HG03520 (cell line): ENCODE measurements around the gene ACTMAP.
"Not testable (repeated sequence)": the region's sequence is repeated elsewhere in the genome, so short reads cannot be mapped to it uniquely, and the experiment has no call there.

Experiments used
- ATAC-seq: cut with Tn5 transposase; IDR thresholded peaks from one replicate; pipeline ENCODE4 v1.9.1; 2021; ENCODE audit warnings: mild to moderate bottlenecking, moderate library complexity; ENCODE audit not compliant: unreplicated experiment

The ACTMAP gene

DNA sequence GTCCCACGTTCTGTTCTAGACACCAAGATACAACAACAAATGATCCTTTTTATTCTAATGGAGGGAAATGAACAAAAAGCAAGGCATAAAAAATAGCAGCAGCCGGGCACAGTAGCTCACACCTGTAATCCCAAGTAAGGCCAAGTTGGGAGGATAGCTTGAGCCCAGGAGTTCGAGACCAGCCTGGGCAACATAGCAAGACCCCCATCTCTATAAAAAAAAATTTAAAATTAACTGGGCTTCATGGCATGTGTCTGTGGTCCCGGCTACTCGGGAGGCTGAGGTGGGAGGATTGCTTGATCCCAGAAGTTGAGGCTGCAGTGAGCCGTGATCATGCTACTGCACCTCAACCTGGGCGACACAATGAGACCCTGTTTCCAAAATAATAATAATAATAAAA lies 26.1 kb upstream of the ACTMAP start:
- ATAC-seq, result no peak

DNA sequence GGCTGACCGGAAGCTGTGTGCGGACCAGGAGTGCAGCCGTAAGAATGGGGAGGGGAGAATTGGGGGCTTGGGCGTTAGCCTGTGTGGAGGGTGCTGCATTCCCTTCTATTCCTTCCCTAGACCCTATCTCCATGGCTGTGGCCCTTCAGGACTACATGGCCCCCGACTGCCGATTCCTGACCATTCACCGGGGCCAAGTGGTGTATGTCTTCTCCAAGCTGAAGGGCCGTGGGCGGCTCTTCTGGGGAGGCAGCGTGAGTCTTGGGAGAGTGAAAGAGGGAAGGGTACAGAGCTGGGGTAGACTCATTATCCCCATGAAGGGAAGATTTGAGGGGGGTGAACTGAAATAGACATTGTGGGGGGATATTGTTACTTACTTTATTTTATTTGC lies 25.4 kb upstream of the ACTMAP start:
- no peak for ATAC-seq

DNA sequence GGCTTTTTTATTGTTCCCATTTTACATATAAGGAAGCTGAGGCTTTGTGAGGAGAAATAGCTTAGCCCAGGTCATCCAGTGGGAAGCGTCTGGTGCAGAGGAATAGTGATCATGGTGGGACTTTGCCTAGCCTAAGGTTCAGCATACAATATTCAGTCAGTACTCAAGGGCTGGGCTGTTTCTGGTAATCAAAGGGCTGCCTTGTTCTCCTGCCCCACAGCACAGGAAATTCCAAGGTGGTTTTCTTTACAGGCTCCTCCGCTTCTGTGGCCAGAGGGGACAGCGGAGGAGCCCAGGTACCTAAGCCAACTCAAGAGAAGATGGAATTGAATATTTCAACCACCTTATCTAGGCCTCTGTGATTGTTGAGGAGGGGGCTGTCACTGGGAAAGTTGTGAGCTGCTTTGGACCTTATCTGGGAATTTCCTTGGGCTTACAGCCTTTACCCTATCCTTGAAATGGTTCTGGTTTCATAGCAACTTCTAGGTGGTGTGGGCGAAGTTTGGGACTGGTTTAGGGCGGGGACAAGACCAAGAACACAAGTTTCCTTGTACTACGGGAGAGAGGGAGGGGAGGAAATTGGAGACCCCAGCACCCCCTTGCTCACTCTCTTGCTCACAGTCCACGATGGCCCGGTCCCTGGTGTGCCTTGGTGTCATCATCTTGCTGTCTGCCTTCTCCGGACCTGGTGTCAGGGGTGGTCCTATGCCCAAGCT lies 24.8 kb upstream of the ACTMAP start, which contains the start of gene MIA:
MIA (plus strand) TSS at position 606 of the 716 bp plus-strand sequence; CDS start at position 628, 22 bp downstream.
- ATAC-seq, result no peak

DNA sequence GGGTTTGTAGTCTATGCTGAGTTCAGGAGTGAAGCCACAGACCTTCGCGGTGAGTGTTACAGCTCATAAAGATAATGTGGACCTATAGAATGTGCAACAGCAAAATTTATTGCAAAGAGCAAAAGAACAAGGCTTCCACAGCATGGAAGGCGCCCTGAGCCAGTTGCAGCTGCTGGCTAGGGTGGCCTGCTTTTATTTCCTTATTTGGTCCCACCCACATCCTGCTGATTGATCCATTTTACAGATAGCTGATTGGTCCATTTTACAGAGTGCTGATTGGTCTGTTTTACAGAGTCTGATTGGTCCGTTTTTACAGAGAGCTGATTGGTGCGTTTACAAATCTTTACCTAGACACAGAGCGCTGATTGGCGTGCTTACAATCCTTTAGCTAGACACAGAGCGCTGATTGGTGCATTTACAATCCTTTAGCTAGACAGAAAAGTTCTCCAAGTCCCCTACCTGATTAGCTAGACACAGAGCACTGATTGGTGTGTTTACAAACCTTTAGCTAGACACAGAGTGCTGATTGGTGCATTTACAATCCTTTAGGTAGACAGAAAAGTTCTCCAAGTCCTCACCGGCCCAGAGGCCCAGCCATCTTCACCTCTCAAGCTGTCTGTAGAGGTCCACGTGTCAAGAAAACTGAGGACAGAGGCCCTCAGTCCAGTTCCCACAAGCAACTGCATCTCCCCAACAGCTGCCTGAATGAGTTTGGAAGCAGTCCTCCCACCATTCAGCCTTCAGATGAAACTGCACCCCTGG lies 21.0 kb upstream of the ACTMAP start:
- ATAC-seq, result not testable (repeated sequence)

DNA sequence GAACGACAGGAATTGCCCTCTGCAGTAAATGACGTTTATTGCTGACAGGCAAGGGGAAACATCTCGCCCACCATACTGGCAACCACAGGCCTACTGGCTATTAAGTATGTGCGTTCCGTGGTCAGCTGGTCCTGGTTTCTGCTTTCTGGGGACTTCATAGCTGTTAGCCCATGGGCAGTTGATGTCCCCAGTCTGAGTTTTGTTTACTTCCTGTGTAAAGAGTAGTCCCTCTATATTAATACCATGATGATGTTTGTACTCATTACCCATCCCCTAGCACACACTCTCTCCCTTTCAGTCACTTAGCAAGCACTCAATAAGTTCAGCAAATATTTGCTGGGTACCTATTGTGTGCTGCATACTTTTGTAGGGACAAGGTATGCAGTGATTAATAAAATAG lies 18.6 kb upstream of the ACTMAP start:
- no peak for ATAC-seq

DNA sequence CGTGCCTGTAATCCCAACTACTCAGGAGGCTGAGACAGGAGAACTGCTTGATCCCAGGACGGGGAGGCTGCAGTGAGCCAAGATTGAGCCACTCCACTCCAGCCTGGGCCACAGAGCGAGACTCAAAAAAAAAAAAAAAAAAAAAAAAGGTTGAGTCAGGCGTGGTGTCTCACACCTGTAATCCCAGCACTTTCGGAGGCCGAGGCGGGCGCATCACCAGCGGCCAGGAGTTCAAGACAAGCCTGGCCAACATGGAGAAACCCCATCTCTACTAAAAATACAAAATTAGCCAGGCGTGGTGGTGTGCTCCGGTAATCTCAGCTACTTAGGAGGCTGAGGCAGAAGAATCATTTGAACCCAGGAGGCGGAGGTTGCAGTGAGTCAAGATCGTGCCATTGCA lies 16.1 kb upstream of the ACTMAP start:
- not testable (repeated sequence) for ATAC-seq

DNA sequence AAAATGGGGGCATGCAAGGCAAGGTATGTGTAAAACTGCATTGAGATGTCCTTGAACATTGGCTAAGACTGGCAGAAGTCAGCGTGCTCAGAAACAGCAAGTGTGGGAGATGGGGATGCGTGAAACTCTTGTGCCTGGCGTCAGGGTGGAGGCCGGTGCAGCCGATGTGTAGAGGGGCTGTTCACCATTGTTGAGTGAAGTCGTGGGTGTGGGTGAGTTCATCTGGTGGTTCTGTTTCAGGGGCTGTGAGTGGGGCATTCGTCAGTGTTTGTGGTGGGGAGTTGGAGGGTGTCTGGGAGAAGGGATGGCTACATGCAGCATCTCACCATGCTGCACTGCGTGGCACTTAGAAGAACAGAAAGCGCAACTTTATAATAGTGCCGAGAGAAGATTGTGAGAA lies 13.7 kb upstream of the ACTMAP start:
- no peak for ATAC-seq

DNA sequence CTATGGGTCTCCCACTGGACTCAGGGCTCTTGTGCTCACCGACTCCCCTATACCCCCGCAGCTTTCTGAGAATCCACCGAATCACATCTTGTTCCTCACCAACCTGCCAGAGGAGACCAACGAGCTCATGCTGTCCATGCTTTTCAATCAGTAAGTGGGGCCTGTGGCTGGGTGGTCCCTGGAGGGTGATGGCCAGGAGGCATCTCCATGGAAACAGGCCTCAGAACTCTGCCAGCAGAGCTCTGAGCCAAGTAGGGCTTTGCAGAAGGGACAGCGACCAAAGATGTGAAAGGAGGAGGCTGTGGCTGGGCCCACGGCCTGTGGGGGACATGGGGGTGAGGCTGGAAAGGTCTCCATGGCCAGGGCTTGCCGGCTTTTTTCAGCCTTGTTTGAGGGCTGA lies 13.2 kb upstream of the ACTMAP start:
- ATAC-seq, result no peak

DNA sequence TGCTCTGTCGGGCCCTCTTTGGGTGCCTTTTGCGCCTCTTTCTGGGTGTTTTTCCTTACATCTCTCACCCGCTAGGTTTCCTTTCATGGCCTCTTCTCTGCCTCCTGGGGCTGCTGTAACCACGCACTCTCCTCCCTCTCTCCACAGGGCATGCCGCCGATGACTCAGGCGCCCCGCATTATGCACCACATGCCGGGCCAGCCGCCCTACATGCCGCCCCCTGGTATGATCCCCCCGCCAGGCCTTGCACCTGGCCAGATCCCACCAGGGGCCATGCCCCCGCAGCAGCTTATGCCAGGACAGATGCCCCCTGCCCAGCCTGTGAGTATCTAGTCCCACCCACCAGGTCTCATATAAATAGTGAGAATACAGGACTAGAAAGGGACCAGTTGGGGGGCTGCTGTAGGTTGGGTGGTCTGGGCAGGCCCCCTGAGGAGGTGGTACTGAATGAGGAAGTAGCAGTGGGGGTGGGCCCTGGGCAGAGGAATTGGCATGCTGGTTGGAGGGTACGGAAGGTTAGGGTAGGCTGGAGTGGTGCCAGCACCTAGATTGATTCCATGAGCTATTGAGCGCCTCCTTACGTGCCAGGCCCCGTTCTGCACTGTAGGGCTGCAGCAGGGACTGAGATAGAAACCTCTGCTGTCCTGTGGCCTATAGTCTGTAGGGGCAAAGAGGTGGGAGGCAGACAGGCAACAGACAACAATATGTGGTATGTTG lies 12.6 kb upstream of the ACTMAP start:
- ATAC-seq, result no peak

DNA sequence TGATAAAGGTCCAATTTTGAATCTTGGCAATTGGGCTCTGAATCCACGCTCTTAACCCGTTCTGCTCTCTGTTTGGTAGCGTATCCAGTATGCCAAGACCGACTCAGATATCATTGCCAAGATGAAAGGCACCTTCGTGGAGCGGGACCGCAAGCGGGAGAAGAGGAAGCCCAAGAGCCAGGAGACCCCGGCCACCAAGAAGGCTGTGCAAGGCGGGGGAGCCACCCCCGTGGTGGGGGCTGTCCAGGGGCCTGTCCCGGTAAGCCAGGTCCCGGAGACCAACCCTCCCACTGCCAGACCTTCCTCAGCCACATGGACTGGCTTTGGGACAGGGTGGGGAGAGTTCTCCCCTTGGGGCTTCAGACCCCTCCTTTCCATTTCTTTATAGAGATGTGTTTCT lies 9.1 kb upstream of the ACTMAP start:
- ATAC-seq, result no peak

DNA sequence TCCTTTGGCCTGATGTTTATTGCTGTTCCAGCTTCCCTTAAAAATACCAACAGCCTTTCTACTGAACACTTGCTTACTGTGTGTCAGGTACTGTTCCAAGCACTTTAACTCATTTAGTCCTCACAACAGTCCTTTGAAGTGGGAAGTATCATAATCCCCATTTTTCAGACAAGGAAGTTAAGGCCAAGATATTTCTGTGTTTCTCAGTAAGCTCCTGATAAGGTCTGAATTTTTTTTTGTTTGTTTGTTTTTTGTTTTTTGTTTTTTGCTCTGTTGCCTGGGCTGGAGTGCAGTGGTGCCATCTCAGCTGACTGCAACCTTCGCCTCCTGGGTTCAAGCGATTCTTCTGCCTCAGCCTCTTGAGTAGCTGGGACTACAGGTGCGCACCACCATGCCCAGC lies 8.2 kb upstream of the ACTMAP start:
- no peak for ATAC-seq

DNA sequence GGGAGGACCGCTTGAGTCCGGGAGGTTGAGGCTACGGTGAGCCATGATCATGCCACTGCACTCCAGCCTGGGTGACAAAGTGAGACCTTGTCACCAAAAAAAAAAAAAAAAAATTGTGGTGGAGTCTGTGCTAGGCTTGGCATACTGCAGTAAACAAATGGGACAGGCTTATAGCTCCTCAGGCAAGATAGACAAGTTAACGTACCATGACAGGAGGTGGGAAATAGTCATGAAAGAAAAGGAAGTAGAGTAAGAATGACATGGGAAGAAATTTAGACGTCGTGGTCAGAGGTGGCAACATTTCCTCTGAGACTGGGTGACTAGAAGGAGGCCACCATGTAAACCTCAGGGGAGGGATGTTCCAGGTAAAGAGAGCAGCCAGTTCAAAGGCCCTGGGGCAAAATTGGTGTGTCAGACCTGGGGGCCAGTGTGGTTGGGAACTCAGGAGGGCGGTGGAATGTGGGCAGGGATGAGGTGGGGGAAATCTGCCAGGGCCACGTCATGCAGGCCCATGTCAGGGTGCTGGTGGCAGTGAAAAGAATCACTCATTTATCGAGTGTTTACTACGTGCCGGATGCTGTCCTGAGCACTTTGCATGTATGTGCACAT lies 6.3 kb upstream of the ACTMAP start:
- ATAC-seq, result no peak

DNA sequence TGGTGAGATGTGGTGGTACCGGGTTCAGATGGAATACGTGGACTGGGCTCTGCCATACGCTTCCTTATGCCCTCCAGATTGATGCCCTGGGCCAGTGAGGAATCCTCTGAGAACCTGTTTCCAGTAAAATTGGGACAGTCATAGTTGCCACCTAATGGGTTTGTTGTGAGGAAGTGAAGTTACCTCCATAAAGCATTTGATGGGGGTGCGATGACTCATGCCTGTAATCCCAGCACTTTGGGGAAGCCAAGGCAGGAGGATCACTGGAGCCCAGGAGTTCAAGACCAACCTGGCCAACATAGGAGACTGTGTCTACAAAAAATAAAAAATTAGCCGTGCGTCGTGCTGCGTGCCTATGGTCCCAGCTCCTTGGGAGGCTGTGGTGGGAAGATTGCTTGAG lies 5.5 kb upstream of the ACTMAP start:
- ATAC-seq, result no peak

DNA sequence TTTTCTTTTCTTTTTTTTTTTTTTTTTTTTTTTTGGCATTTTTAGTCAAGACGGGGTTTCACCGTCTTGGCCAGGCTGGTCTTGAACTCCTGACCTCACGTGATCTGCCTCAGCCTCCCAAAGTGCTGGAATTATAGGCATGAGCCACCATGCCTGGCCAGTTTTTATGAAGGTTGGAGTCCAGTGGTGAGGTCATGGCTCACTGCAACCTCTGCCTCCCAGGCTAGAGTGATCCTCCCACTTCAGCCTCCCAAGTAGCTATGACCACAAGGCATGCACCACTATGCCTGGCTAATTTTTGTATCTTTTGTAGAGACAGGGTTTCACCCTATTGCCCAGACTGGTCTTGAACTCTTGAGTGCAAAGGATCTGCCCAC lies 5.0 kb upstream of the ACTMAP start:
- no peak for ATAC-seq

DNA sequence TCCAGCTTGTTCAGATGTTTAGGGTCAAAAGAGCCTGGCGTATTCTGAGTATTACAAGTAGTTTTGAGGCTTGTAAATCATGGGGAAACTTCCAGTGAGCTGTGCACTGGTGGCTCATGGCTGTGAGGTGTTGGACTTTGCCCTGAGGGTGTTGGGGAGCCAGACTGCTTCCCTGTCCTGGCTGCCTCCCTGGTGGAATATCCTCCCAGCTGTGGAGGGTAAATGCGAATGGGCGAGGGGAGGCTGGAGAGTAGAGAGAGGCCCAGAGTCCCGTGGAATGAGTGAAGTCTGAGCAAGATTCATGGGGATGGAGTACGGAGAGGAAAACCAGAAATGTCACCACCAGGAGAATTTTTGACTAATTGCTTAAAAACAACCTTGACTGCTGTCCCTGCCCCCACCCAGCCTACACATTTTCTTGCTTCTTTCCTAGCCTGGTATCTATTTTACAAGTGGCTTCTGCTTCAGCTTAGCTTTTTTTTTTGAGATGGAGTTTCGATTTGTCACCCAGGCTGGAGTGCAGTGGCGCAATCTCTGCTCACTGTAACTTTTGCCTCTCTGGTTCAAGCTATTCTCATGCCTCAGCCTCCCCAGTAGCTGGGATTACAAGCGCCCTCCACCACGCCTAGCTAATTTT lies 4.5 kb upstream of the ACTMAP start:
- no peak for ATAC-seq

DNA sequence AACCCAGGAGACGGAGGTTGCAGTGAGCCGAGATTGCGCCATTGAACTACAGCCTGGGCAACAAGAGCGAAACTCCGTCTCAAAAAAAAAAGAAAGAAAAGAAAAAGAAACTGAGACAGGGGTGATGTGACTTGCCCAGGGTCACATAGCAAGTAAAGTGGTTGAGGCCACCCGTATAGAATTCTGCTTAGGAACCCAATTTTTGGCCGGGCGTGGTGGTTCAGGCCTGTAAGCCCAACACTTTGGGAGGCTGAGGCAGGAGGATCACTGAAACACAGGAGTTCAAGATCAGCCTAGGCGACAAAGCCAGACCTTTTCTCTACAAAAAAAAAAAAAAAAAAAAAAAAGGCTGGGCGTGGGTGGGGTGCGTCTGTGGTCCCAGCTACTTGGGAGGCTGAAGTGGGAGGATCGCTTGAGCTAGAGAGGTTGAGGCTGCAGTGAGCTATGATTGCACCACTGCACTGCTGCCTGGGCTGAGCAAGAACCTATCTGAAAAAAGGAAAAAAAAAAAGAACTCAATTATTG lies 2.0 kb upstream of the ACTMAP start:
- ATAC-seq, result no peak

DNA sequence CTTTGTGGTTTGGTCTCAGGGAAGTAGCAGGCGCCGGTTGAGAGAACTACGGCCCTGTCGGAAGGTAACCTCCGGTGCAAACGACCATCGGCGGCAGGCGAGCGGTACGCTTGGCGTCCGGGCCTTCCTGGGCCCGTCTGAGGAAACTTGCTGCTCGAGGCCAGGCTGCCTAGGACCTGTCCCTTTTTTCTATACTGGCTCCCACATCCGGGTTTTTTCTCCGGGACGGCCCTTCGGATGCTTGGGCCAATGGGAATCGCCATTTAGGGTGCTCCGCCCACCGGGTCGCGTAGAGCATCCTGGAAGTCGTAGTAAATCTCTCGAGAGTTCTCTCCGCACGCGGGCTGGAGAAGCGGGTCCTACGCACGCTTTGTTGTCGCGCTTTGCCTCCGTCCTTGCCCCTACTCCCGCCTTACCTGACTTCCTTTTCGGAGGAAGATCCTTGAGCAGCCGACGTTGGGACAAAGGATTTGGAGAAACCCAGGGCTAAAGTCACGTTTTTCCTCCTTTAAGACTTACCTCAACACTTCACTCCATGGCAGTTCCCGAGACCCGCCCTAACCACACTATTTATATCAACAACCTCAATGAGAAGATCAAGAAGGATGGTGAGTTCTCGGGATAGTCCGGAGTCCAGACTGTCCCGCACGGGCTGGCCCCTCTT lies 729 bp upstream of the ACTMAP start, which contains the start of gene SNRPA:
SNRPA (plus strand) TSS at position 330 of the 664 bp plus-strand sequence; CDS start at position 536, 206 bp downstream.
- peak; percentile 46 for ATAC-seq

DNA sequence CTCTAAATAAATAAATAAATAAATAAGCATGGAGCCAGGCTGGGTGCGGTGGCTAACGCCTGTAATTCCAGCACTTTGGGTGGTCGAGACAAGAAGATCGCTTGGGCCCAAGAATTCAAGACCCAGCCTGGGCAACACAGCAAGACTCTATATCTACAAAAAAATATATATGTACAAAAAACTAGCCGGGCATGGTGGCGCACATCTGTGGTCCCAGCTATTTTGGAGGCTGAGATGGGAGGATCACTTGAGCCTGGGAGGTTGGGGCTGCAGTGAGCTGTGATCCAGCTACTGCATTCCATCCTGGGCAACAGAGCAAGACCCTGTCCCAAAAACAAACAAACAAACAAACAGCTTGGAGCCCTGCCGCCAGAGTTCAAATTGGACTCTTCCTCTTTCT lies 2.7 kb downstream of the ACTMAP start:
- ATAC-seq, result no peak

DNA sequence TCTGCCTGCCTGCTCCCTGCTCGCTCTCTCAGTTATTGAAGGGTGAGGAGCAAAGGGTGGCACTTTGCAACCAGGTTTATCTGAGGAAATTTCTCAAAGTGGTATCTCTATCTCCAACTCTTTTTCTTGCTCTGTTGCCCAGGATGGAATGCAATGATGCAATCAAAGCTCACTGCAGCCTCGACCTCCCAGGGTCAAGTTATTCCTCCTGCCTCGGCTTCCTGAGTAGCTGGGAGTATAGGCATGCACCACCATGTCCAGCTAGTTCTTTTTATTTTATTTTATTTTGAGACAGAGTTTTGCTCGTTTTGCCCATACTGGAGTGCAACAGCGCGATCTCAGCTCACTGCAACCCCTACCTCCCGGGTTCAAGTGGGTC lies 4.9 kb downstream of the ACTMAP start:
- ATAC-seq, result no peak
